Testis (tissue), 2 donors: ENCODE results near the gene PPP1R27.

ENCODE experiments used
- CTCF ChIP-seq, 3 experiments: fragments of 450-650 bp in 2 of 3; fragments of 200-600 bp in 1 of 3; sonication (generic) in 1 of 3; IDR thresholded peaks; one replicate each; pipeline ENCODE4 v1.5.1; 2016 to 2019; ENCODE audit warnings: antibody characterized with exemption in 3 of 3, mild to moderate bottlenecking in 2 of 3, moderate library complexity in 1 of 3
- POLR2A ChIP-seq: fragments of 450-650 bp; IDR thresholded peaks from one replicate; pipeline ENCODE4 v1.6.1; 2017; ENCODE audit warnings: antibody characterized with exemption, mild to moderate bottlenecking, moderate library complexity

GRCh38 chr17:81831563-81831956 is 3.3 kb downstream of the PPP1R27 start:
- no peak for TF ChIP-seq CTCF (IDR thresholded peaks at IDR 0.05)
- TF ChIP-seq POLR2A, result no peak
